Activated CD8-positive, alpha-beta memory T cell treated with anti-CD3 and anti-CD28 coated beads for 1 hour (primary cell): ENCODE data around the gene BEST2.

ENCODE experiments used
- DNase-seq, 2 donors: peaks; one replicate each; pipeline ENCODE4 v3.0.0-alpha.2; 2020; ENCODE audit warnings: low read depth in 1 of 2; ENCODE audit errors: extremely low read depth in 1 of 2

The BEST2 gene

DNA sequence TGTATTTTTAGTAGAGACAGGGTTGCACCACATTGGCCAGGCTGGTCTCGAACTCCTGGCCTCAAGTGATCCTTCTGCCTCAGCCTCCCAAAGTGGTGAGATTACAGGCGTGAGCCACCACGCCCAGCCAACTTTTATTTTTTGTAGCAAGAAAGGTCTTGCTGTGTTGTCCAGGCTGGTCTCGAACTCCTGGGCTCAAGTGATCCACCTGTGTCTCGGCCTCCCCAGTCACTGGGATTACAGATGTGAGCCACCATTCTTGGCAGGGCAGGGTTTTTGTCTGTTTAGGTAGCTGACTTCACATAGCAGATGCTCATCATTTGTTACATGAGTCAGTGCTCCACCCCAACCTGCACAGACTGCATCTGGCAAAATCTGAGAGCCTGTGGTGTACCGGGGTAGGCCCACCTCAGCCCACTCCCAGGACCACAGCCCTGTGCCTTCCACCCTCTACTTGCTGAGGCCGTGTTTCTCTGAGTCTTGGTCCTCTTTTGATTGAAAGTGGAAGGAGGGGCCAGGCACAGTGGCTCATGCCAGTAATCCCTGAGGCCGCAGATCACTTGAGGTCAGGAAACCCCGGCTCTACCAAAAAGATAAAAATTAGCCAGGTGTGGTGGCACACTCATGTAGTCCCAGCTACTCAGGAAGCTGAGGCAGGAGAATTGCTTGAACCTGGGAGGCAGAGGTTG, 23.7 kb upstream of the BEST2 start:
- DNase-seq: no peak

DNA sequence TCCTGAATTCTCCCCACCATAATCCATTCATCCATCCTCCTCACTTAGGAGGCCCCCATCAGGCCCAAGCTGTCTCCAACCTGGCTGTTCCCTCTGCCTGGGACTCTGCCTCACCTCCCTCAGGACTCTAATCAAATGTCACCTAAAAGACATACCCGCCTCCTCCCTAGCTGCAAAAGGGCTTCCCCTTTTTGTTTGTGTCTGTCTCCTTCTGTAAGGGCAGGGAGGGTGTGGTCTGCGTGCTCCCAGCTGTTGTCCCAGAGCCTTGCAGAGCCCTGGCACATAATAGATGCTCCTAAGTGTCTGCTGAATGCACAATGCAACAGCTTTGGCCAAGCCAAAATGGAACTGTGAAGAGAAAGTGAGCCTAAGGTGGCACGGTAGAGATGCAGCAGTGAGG, 21.5 kb upstream of the BEST2 start:
- DNase-seq: no peak

DNA sequence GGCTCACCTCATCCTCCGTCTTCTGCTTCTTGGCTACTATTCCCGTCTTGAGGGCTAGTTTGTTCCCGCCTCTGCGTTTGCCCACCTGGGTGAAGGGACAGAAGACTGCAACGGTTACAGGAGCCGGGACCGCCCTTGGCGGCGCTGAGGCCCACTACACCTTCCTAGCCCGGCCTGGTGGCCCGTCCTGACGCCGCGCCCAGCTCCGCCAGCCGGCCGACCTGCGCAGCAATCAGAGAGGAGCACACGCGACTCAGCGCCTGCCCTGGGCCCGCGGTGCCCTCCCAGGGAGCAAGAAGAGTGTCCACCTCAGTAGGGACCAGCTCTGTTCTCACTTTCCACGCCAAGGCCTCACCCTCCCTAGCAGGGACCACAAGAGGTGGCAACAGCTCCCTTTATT, 20.3 kb upstream of the BEST2 start:
- DNase-seq: no peak

DNA sequence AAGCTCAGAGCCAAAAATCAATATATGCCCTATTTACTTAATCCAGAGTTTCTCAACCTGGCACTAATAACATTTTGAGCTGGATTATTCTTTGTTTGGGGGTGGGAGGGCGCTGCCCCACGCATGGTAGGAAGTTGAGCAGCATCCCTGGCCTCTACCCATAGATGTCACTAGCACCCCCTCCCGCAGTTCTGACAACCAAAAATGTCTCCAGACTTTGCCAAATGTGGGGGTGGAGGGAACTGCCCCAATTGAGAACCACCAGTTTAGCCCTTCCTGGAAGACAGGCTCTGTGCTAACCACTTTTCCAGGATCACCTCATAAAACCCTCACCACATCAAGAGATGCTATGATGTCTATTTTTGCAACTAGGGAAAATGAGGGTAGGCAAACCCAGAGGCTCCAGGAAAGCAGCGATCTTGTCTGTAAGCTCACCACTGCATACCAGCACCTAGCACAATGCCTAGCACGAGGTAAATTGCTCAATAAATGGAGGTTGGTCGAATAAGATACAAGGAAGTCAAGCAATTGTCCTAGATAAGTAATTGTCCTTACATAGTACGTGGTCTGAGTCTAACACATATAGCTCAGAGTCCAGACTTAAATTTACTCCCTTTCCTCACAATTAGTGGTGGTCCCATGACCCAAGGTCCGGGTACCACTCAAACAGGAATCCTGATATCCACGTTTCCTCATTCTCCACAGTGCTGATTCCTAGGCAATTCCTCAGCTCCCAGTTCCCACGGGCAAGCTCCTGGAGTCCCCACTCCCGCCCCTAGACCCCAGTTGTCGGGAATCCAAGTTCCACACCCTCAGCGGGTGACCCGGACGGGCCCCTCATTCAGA, 18.0 kb upstream of the BEST2 start:
- no peak for DNase-seq

DNA sequence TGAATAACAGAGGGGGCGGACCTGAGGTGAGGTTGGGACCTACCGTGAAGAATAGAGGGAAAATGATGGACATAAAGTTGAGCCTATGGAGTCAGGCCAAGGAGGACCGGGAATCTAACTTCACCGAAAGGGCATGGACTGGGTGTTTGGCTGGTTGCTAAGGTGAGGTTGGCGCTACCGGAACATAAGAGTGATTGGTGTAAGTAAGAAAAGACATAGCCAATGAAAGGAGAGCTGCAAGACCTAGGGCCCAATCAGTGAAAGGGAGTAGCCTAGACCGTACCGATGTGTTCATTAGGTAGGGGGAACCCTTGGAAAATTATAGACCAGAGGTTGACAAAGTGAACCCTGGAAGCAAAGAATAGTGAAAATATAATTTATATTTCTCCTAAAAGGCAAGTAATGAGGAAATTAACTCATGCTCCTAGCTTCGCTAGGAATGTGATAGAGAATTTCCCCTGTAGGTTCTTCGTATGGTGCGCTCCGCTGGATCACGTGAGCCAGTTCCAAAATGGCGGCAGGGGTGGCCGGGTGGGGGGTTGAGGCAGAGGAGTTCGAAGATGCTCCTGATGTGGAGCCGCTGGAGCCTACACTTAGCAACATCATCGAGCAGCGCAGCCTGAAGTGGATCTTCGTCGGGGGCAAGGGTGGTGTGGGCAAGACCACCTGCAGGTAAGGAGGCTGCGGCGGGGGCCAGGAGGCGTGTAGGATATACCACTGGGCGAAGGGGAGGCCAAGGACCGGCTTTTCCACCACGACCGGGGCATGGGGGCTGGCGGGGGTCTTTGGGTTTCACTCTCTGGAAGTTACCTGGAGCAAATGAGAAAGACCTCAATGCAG, 14.4 kb upstream of the BEST2 start, which contains the start of gene GET3:
Gene GET3, plus strand, starts transcription at position 503 of the 840 bp plus-strand sequence. Its CDS starts 9 bp downstream, at position 512.
- DNase-seq: peak in 1 of 2 donors; percentile 66

DNA sequence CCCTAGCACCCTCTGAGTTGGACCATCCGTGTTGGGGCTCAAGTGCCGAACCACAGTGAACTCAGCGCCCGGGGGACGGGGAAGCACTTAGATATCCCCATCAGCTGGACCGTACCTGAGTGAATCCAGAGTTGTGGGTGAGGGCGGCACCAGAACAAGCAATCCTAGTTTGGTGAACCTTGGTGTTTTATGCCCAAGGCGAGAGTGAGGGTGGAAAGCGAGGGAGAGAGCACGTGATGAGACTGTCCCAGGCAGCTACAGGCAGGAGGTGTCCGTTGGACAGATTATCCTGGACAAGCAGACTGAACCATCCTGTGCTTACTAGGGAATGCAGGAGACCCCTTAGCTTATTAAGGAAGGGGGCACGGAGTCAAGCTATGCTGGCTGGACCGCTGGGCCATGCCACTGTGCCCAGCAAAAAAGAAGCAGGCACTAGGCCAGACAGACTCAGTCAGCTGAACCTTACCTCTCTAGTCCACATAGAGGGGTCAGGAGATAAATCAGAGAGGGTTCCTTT, 13.7 kb upstream of the BEST2 start:
- no peak for DNase-seq

DNA sequence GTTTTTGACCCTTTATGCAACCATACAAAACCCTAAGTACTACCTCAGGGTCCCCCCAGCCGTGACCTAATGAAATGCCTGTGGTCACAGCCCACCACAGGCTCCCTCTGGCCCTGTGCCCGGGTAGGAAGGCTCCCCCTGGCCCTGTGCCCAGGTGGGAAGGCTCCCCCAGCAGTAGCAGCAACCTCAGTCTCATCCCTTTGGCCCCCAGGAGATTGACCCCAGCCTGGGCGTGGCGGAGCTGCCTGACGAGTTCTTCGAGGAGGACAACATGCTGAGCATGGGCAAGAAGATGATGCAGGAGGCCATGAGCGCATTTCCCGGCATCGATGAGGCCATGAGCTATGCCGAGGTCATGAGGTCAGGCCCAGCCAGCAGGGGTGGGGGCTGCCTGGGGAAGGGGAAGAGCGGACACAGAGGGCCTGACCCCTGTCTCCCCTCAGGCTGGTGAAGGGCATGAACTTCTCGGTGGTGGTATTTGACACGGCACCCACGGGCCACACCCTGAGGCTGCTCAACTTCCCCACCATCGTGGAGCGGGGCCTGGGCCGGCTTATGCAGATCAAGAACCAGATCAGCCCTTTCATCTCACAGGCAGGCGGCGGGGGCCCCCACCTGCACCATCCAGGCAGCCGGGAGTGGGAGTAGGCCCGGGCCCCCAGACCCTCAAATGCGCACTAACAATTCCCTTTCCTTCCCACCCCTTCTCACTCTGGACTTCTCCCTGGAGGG, 6.3 kb upstream of the BEST2 start:
- no peak for DNase-seq

DNA sequence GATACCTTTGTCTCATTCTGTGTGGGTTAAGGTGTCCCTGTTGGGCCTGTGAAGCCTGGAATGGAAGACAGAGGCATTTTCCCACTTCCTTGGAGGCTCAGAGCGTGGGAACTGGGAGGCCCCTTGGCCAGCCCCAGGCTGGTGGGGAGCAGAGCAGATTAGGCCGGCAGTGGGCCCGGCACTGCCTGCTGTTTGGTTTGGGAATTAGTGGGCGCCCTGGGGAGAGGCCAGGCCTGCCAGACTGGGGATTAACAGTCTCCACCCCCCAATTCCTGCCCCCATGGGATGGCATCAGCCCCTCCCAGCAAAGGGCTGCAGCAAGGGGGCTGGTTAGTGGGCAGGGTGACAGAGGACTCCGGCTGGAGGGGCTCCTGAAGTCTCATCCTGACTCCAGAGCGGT, 3.1 kb upstream of the BEST2 start:
- no peak for DNase-seq

DNA sequence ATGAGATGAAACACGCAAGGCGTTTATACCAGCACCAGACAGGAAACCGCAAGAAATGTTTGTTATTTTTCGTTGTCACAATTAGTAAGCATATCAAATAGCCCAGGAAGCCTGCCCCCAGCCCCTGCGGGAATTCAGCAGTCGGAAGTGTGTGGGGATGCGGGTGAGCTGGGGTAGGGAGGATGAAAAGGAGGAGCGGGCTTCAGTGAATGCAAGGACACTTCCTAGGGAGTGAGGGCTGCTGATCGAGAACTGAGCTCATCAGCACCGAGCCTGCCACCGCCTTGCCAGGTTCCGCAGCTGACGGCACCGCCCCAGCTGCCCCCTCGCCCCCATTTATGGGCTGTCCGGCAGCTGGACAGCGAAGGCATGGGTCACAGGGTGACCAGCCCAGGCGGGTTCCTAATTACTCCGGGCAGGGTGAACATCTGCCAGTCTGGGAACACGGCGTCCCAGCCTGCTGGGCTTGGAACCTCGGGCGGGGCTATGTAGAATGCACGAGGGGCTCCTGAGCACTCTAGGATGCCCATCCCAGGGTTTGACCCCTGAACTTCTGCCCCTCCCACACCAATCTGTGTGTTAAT, 1.6 kb upstream of the BEST2 start:
- DNase-seq: no peak

DNA sequence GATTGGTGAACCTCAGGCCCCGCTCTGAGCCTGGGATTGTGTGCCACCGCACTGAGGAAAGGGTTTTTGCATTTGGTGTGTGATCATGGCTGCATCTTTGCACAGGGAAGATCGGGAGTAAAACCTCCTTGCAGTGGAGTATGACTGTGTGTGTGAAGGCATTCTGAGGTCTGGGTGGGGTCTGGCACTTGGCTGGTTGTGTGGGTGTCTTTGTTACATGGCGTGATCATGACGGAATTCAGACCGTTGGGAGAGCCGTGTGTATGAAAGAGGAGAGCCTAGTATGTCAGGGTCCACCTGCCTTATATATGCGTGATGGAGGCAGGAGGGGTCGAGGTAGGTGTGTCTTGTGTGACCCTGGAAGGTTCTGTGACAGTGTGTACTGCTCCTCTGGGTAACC, 740 bp upstream of the BEST2 start:
- no peak for DNase-seq

DNA sequence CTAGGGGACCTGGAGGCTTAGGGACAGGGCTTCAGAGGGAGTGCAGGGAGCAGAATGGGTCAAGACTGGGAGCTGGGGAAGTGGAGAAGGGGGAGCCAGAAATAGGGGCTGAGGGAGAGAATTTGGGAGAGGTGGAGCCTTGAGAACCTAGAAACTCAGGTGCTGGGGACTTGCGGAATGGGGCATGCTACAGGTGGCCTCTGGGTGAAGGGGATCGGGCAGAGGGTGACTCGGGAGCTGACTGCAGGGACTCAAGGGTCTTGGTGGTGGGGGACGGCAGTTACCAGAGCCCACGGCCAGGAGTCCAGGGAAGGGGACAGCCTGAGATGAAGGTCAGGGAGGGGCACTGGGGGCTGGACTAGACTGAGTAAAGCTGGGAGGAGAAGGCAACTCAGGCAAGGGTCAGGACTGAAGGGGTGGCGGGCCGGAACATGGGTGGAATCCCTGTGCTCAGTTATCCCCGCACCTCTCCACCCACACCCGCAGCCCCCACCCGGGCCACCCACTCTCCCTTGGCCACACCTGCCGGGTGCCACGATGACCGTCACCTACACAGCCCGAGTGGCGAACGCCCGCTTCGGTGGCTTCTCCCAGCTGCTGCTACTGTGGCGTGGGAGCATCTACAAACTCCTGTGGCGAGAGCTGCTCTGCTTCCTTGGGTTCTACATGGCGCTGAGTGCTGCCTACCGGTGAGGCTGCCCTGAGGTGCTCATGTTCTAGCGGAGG, 628 bp downstream of the BEST2 start:
- DNase-seq: no peak

DNA sequence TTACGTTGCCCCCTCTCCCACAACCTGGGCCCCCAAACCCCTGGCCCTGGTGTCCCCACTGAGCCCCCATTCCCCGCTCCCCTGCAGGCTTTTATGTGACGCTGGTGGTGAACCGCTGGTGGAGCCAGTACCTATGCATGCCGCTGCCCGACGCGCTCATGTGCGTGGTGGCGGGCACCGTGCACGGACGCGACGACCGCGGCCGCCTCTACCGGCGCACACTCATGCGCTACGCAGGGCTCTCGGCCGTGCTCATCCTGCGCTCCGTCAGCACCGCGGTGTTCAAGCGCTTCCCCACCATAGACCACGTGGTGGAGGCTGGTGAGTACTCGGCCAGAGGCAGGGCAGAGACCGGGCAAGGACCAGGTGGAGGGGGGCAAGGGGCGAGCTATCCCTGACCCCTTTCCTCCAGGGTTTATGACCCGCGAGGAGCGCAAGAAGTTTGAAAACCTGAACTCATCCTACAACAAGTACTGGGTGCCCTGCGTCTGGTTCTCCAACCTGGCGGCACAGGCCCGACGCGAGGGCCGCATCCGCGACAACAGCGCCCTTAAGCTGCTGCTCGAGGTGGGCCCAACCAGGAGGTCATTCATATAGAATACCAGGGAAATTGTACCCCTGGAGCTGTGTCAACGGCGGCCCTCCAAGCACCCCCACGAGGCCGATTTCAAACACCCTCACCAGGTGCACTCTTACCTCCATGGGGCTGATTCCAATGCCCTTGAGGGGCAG, 3.0 kb downstream of the BEST2 start:
- DNase-seq: no peak

DNA sequence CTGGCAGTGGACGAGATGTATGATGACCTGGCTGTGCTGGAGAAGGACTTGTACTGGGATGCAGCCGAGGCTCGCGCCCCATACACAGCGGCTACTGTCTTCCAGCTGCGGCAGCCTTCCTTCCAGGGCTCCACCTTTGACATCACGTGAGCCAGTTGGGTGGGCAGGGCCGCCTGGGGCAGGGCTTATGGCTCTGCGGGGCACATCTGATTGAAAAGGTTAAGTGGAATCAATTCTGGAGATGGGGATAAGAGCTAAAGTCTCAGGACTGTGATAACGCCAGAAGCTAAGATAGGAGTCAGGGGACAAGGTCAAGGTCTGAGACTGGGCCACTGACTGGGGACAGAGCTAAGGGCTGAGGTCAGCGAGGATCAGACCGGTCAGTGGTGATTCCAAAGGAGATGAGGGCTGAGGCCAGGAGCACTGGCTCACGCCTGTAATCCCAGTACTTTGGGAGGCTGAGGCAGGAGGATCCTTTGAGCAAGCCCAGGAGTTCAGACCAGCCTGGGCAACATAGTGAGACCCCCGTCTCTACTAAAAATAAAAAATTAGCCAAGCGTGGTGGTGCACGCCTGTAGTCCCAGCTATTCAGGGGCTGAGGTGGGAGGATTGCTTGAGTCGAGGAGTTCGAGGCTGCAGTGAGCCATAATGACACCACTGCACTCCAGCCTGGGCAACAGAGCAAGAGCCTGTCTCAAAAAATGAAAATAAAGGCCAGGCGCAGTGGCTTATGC, 4.7 kb downstream of the BEST2 start:
- no peak for DNase-seq

DNA sequence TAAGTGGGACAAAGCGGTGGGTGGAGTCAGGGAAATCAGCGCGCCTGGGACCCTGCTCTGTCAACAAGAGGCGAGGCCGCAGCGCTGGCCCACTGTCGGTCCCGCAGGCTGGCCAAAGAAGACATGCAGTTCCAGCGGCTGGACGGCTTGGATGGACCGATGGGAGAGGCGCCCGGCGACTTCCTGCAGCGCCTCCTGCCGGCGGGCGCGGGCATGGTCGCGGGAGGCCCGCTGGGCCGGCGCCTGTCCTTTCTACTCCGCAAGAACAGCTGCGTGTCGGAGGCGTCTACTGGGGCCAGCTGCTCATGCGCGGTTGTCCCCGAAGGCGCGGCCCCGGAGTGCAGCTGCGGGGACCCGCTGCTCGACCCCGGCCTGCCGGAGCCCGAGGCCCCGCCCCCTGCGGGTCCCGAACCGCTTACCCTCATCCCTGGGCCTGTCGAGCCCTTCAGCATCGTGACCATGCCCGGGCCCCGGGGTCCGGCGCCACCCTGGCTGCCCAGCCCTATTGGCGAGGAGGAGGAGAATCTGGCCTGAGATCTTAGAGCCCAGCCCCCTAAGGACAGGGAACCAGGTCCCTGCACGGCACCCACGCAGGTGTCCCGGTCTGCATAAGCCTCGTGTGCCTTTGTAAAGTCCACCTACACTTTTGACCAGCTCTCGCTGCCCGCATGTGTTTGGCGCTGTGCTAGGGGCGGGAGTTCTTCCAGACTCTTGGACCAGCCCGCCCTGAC, 6.1 kb downstream of the BEST2 start:
- no peak for DNase-seq

DNA sequence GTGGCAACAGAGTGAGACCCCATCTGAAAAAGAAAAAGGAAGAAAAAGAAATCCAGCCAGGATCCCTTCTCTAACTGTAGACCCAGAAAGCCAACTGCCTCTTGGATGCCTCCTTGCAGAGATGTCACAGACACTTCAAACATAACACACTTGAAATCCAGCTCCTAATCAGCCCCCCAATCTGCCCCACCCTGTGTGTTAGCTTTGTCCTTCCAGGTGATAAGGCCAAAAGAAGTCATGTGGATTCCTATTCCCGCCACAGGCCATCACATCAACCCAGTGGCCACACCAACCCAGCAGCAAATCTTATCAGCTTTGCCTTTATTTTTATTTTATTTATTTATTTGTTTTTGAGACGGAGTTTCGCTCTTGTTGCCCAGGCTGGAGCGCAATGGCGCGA, 8.1 kb downstream of the BEST2 start:
- DNase-seq: no peak

DNA sequence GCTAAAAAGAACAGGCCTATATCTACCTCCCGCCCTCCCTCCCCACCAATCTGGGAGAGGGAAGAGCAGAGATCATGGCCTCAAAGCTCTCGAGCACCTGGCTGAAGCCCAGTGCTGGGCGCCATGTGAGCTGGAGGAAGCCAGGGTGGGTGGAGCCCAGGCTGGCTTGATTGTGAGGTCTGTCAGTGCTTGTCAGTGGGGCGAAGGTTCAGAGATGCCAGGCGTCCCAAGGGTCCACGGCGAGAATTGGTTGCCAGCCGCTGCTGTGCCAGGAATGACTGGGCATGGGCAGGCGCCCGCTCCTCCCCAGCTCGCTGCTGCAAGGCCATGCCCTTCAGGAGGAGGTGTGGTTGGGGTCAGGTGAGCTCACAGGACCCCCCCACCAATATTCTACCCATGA, 11.5 kb downstream of the BEST2 start:
- no peak for DNase-seq

DNA sequence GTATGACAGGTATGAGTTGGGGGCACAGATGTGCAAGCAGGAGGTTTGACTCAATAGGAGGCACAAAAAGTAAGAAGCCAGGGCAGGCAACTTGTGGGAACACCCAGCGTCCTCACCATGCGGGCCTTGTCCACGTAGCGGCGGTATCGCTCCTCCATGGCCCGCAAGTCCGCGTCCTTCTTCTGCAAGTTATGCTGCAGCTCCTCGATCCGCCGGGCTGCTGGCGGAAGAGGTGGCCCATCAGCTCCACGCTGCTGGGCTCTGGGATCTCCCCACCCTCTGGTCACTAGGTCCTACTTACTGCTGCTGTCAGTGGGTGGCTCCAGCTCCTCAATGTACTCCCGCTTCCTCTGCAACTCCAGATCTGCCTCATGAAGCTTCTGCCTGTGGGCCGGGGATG, 13.1 kb downstream of the BEST2 start:
- DNase-seq: no peak
